SKM-1 (cell line): ENCODE results near the gene CNTROB.

Source experiments
- DNase-seq: peaks from one replicate; lab custom pipeline; 2025; ENCODE audit not compliant: unreplicated experiment; lab: John Stamatoyannopoulos, UW

CNTROB gene

GRCh38 chr17:7903154-7904103 lies 28.6 kb upstream of the CNTROB start:
- DNase-seq = no peak

- DNase-seq = no peak
These were observed 22.9 kb upstream of the CNTROB start for GRCh38 chr17:7909089-7909488.

GRCh38 chr17:7910281-7910680 lies 21.7 kb upstream of the CNTROB start:
- no peak for DNase-seq

GRCh38 chr17:7910711-7911110 lies 21.3 kb upstream of the CNTROB start:
- DNase-seq = no peak

GRCh38 chr17:7911116-7911515 lies 20.9 kb upstream of the CNTROB start:
- no peak for DNase-seq

GRCh38 chr17:7912927-7913524 lies 19.0 kb upstream of the CNTROB start:
- DNase-seq = no peak

GRCh38 chr17:7915179-7915610 lies 16.8 kb upstream of the CNTROB start:
- no peak for DNase-seq

- peak; percentile 38 for DNase-seq
These were observed 16.2 kb upstream of the CNTROB start, which contains the start of gene RNF227 for GRCh38 chr17:7915611-7916384. RNF227 (minus strand) TSS chr17:7916289; CDS start chr17:7916195, 94 bp downstream.

- no peak for DNase-seq
These were observed 15.7 kb upstream of the CNTROB start for GRCh38 chr17:7916385-7916682.

- no peak for DNase-seq
These were observed 15.2 kb upstream of the CNTROB start for GRCh38 chr17:7916808-7917207.

- DNase-seq = no peak
These were observed 9.6 kb upstream of the CNTROB start for GRCh38 chr17:7922269-7922844.

- DNase-seq = no peak
These were observed 9.0 kb upstream of the CNTROB start for GRCh38 chr17:7922845-7923628.

- DNase-seq = no peak
These were observed 4.4 kb upstream of the CNTROB start for GRCh38 chr17:7927596-7927995.

- DNase-seq = no peak
These were observed 2.6 kb upstream of the CNTROB start, which contains the start of gene KCNAB3 for GRCh38 chr17:7929158-7930023. KCNAB3 (minus strand) TSS chr17:7929856; CDS start chr17:7929435, 421 bp downstream.

GRCh38 chr17:7930841-7931631 lies 970 bp upstream of the CNTROB start:
- DNase-seq = no peak

GRCh38 chr17:7932483-7932891 lies 481 bp downstream of the CNTROB start:
- DNase-seq = no peak

GRCh38 chr17:7932949-7933348 lies 943 bp downstream of the CNTROB start:
- no peak for DNase-seq

- no peak for DNase-seq
These were observed 3.9 kb downstream of the CNTROB start for GRCh38 chr17:7935859-7936258.

- no peak for DNase-seq
These were observed 8.0 kb downstream of the CNTROB start for GRCh38 chr17:7940034-7940433.
